Measurements from ENCODE around the gene HBEGF.
"Not testable (repeated sequence)": the region's sequence is repeated elsewhere in the genome, so short reads cannot be mapped to it uniquely, and the experiment has no call there.

The HBEGF gene

GRCh38 chr5:140356853-140357725 lies 10.7 kb upstream of the HBEGF start:
- H3K27me3 Mint-ChIP-seq = peaks cover 9% of the 10 kb centered on the region
- H3K4me1 Mint-ChIP-seq = peaks cover 8% of the 10 kb centered on the region
- no peak for ATAC-seq (replicated peaks; ENCODE audit: extremely low read depth, poor library complexity, severe bottlenecking)
- DNase-seq (ENCODE audit: low spot score in 2 of 2) = no peak
- H3K27ac Mint-ChIP-seq (ENCODE audit: low read depth) = no peak overlapping the region
- H3K4me3 Mint-ChIP-seq = peak overlapping the region; percentile 51
- no peaks in the 10 kb centered on the region for H3K9me3 Mint-ChIP-seq
- no peaks in the 10 kb centered on the region for H3K36me3 Mint-ChIP-seq (ENCODE audit: insufficient read depth)

GRCh38 chr5:140355546-140355945 lies 9.1 kb upstream of the HBEGF start:
- H3K4me1 Mint-ChIP-seq = peaks cover 8% of the 10 kb centered on the region
- H3K36me3 Mint-ChIP-seq (ENCODE audit: insufficient read depth) = no peaks in the 10 kb centered on the region
- H3K9me3 Mint-ChIP-seq = no peaks in the 10 kb centered on the region
- no peak overlapping the region for H3K4me3 Mint-ChIP-seq
- peaks cover 14% of the 10 kb centered on the region for H3K27me3 Mint-ChIP-seq
- ATAC-seq (replicated peaks; ENCODE audit: extremely low read depth, poor library complexity, severe bottlenecking) (no peak), DNase-seq (ENCODE audit: low spot score in 2 of 2) (no peak)
- no peak overlapping the region for H3K27ac Mint-ChIP-seq (ENCODE audit: low read depth)

- Mint-ChIP-seq H3K4me3 (no peak overlapping the region), H3K4me1 (peaks cover 7% of the 10 kb centered on the region), H3K27ac (ENCODE audit: low read depth) (no peak overlapping the region), H3K9me3 (no peaks in the 10 kb centered on the region), H3K36me3 (ENCODE audit: insufficient read depth) (no peaks in the 10 kb centered on the region), H3K27me3 (peaks cover 42% of the 10 kb centered on the region)
- DNase-seq (ENCODE audit: low spot score in 2 of 2) (peak in 1 of 2 donors; percentile 60), ATAC-seq (replicated peaks; ENCODE audit: extremely low read depth, poor library complexity, severe bottlenecking) (peak; percentile 79)
These were observed 5.4 kb upstream of the HBEGF start for GRCh38 chr5:140351609-140352334.

GRCh38 chr5:140349244-140349643 lies 2.8 kb upstream of the HBEGF start:
- peaks cover 43% of the 10 kb centered on the region for H3K27me3 Mint-ChIP-seq
- no peak for ATAC-seq (replicated peaks; ENCODE audit: extremely low read depth, poor library complexity, severe bottlenecking)
- no peak overlapping the region for H3K27ac Mint-ChIP-seq (ENCODE audit: low read depth)
- H3K36me3 Mint-ChIP-seq (ENCODE audit: insufficient read depth) = no peaks in the 10 kb centered on the region
- no peaks in the 10 kb centered on the region for H3K9me3 Mint-ChIP-seq
- peaks cover 7% of the 10 kb centered on the region for H3K4me1 Mint-ChIP-seq
- H3K4me3 Mint-ChIP-seq = no peak overlapping the region
- DNase-seq (ENCODE audit: low spot score in 2 of 2) = no peak

- H3K36me3 Mint-ChIP-seq (ENCODE audit: insufficient read depth) = no peaks in the 10 kb centered on the region
- no peak for ATAC-seq (replicated peaks; ENCODE audit: extremely low read depth, poor library complexity, severe bottlenecking)
- no peaks in the 10 kb centered on the region for H3K9me3 Mint-ChIP-seq
- peaks cover 43% of the 10 kb centered on the region for H3K27me3 Mint-ChIP-seq
- no peak overlapping the region for H3K4me3 Mint-ChIP-seq
- H3K27ac Mint-ChIP-seq (ENCODE audit: low read depth) = no peak overlapping the region
- no peak for DNase-seq (ENCODE audit: low spot score in 2 of 2)
- H3K4me1 Mint-ChIP-seq = peaks cover 13% of the 10 kb centered on the region
These were observed 1.7 kb upstream of the HBEGF start for GRCh38 chr5:140348104-140348503.

- Mint-ChIP-seq H3K9me3 (no peaks in the 10 kb centered on the region), H3K4me1 (peaks cover 20% of the 10 kb centered on the region), H3K27me3 (peaks cover 43% of the 10 kb centered on the region), H3K4me3 (peak overlapping the region; percentile 67), H3K36me3 (ENCODE audit: insufficient read depth) (peaks cover under 1% of the 10 kb centered on the region), H3K27ac (ENCODE audit: low read depth) (no peak overlapping the region)
- ATAC-seq (replicated peaks; ENCODE audit: extremely low read depth, poor library complexity, severe bottlenecking) = no peak
- no peak for DNase-seq (ENCODE audit: low spot score in 2 of 2)
These were observed 957 bp upstream of the HBEGF start for GRCh38 chr5:140347360-140347759.

- Mint-ChIP-seq H3K4me3 (peak overlapping the region; percentile 67), H3K27me3 (peaks cover 41% of the 10 kb centered on the region), H3K36me3 (ENCODE audit: insufficient read depth) (peaks cover 2% of the 10 kb centered on the region), H3K4me1 (peaks cover 26% of the 10 kb centered on the region), H3K27ac (ENCODE audit: low read depth) (no peak overlapping the region), H3K9me3 (no peaks in the 10 kb centered on the region)
- DNase-seq (ENCODE audit: low spot score in 2 of 2) = no peak
- no peak for ATAC-seq (replicated peaks; ENCODE audit: extremely low read depth, poor library complexity, severe bottlenecking)
These were observed 470 bp downstream of the HBEGF start for GRCh38 chr5:140345919-140346347.

GRCh38 chr5:140344683-140345423 lies 1.6 kb downstream of the HBEGF start:
- DNase-seq (ENCODE audit: low spot score in 2 of 2) (no peak), ATAC-seq (replicated peaks; ENCODE audit: extremely low read depth, poor library complexity, severe bottlenecking) (no peak)
- peaks cover 26% of the 10 kb centered on the region for H3K4me1 Mint-ChIP-seq
- peaks cover 30% of the 10 kb centered on the region for H3K27me3 Mint-ChIP-seq
- peak overlapping the region; percentile 67 for H3K4me3 Mint-ChIP-seq
- H3K27ac Mint-ChIP-seq (ENCODE audit: low read depth) = no peak overlapping the region
- H3K36me3 Mint-ChIP-seq (ENCODE audit: insufficient read depth) = peaks cover 2% of the 10 kb centered on the region
- no peaks in the 10 kb centered on the region for H3K9me3 Mint-ChIP-seq

GRCh38 chr5:140343849-140344248 lies 2.6 kb downstream of the HBEGF start:
- H3K4me1 Mint-ChIP-seq = peaks cover 26% of the 10 kb centered on the region
- H3K27ac Mint-ChIP-seq (ENCODE audit: low read depth); DNase-seq (ENCODE audit: low spot score in 2 of 2); H3K4me3 Mint-ChIP-seq; ATAC-seq (replicated peaks; ENCODE audit: extremely low read depth, poor library complexity, severe bottlenecking); H3K36me3 Mint-ChIP-seq (ENCODE audit: insufficient read depth); H3K9me3 Mint-ChIP-seq: not testable (repeated sequence)
- peaks cover 21% of the 10 kb centered on the region for H3K27me3 Mint-ChIP-seq

- H3K9me3 Mint-ChIP-seq = no peaks in the 10 kb centered on the region
- DNase-seq (ENCODE audit: low spot score in 2 of 2) (no peak), ATAC-seq (replicated peaks; ENCODE audit: extremely low read depth, poor library complexity, severe bottlenecking) (no peak)
- H3K4me3 Mint-ChIP-seq = no peak overlapping the region
- H3K36me3 Mint-ChIP-seq (ENCODE audit: insufficient read depth) = peaks cover 2% of the 10 kb centered on the region
- peaks cover 12% of the 10 kb centered on the region for H3K27me3 Mint-ChIP-seq
- H3K4me1 Mint-ChIP-seq = peaks cover 26% of the 10 kb centered on the region
- H3K27ac Mint-ChIP-seq (ENCODE audit: low read depth) = no peak overlapping the region
These were observed 3.5 kb downstream of the HBEGF start for GRCh38 chr5:140342896-140343295.

- no peak for DNase-seq (ENCODE audit: low spot score in 2 of 2)
- no peak overlapping the region for H3K4me3 Mint-ChIP-seq
- H3K27me3 Mint-ChIP-seq = peaks cover 5% of the 10 kb centered on the region
- H3K4me1 Mint-ChIP-seq = peaks cover 25% of the 10 kb centered on the region
- peaks cover 2% of the 10 kb centered on the region for H3K36me3 Mint-ChIP-seq (ENCODE audit: insufficient read depth)
- ATAC-seq (replicated peaks; ENCODE audit: extremely low read depth, poor library complexity, severe bottlenecking) = no peak
- H3K27ac Mint-ChIP-seq (ENCODE audit: low read depth) = no peak overlapping the region
- no peaks in the 10 kb centered on the region for H3K9me3 Mint-ChIP-seq
These were observed 4.1 kb downstream of the HBEGF start for GRCh38 chr5:140342287-140342686.

- H3K4me3 Mint-ChIP-seq = no peak overlapping the region
These were observed 4.8 kb downstream of the HBEGF start for GRCh38 chr5:140341591-140341990.

More at GRCh38 chr5:140341591-140341990, 4.8 kb downstream of the HBEGF start:
- no peak for ATAC-seq (replicated peaks; ENCODE audit: extremely low read depth, poor library complexity, severe bottlenecking)
- DNase-seq (ENCODE audit: low spot score in 2 of 2) = no peak
- Mint-ChIP-seq H3K27me3 (no peaks in the 10 kb centered on the region), H3K27ac (ENCODE audit: low read depth) (no peak overlapping the region), H3K4me1 (peaks cover 19% of the 10 kb centered on the region), H3K36me3 (ENCODE audit: insufficient read depth) (peaks cover 4% of the 10 kb centered on the region), H3K9me3 (no peaks in the 10 kb centered on the region)
